Measurements from ENCODE around the gene NUDT1. TPM values are rescaled to one million over a fixed set of nuclear protein-coding genes. Genes with fewer than 3 reads are reported as not detected.

The NUDT1 gene
- total RNA-seq, 2 experiments from 2014 or later = 85.5 to 86.8 TPM

- ChIA-PET POLR2A (interaction anchor here (1.1 kb wide), 1 partner anchor 15 kb away, joined by 3 read pairs; no protein-coding TSS in a partner anchor), CTCF (no interaction called here)
These were observed 2.5 kb downstream of the NUDT1 start for GRCh38 chr7:2244404-2244995.

GRCh38 chr7:2245883-2246675, 4.1 kb downstream of the NUDT1 start:
- POLR2A ChIA-PET = no interaction called here
- CTCF ChIA-PET = no interaction called here

- ChIA-PET POLR2A (no interaction called here), CTCF (interaction anchor here (1.0 to 1.2 kb wide), 2 partner anchors 101 to 107 kb away, joined by 3 to 4 read pairs; partner anchors contain the start of gene EIF3B)
These were observed 5.3 kb downstream of the NUDT1 start for GRCh38 chr7:2247141-2247995.

GRCh38 chr7:2248984-2249694, 7.1 kb downstream of the NUDT1 start:
- CTCF ChIA-PET = interaction anchor here (0.6 to 1.2 kb wide), 4 partner anchors 27 to 262 kb away, joined by 3 to 5 read pairs (median 4); no protein-coding TSS in a partner anchor

GRCh38 chr7:2249744-2250323, 7.8 kb downstream of the NUDT1 start:
- ChIA-PET CTCF (no interaction called here), POLR2A (no interaction called here)

More at GRCh38 chr7:2248984-2249694, 7.1 kb downstream of the NUDT1 start:
- POLR2A ChIA-PET = no interaction called here

- CTCF ChIA-PET = no interaction called here
- POLR2A ChIA-PET = no interaction called here
These were observed 9.4 kb downstream of the NUDT1 start for GRCh38 chr7:2251381-2251780.

GRCh38 chr7:2251841-2252771, 10.1 kb downstream of the NUDT1 start:
- ChIA-PET POLR2A (no interaction called here), CTCF (no interaction called here)

- ChIA-PET CTCF (no interaction called here), POLR2A (no interaction called here)
These were observed 11.0 kb downstream of the NUDT1 start for GRCh38 chr7:2253021-2253420.

GRCh38 chr7:2253525-2254244, 11.7 kb downstream of the NUDT1 start:
- CTCF ChIA-PET = no interaction called here

GRCh38 chr7:2254429-2255144, 12.6 kb downstream of the NUDT1 start:
- POLR2A ChIA-PET = no interaction called here

More at GRCh38 chr7:2253525-2254244, 11.7 kb downstream of the NUDT1 start:
- POLR2A ChIA-PET = no interaction called here

GRCh38 chr7:2255145-2256139, 13.4 kb downstream of the NUDT1 start:
- ChIA-PET POLR2A (no interaction called here), CTCF (interaction anchor here (1.3 to 1.6 kb wide), 2 partner anchors 92 to 213 kb away, joined by 3 read pairs; no protein-coding TSS in a partner anchor)

More at GRCh38 chr7:2254429-2255144, 12.6 kb downstream of the NUDT1 start:
- CTCF ChIA-PET = interaction anchor here (1.3 kb wide), 1 partner anchor 214 kb away, joined by 3 read pairs; no protein-coding TSS in a partner anchor

GRCh38 chr7:2256306-2257045, 14.4 kb downstream of the NUDT1 start:
- CTCF ChIA-PET = interaction anchor here (1.6 kb wide), 1 partner anchor 91 kb away, joined by 3 read pairs; no protein-coding TSS in a partner anchor

GRCh38 chr7:2257046-2257551, 15.1 kb downstream of the NUDT1 start:
- ChIA-PET CTCF (no interaction called here), POLR2A (no interaction called here)

More at GRCh38 chr7:2256306-2257045, 14.4 kb downstream of the NUDT1 start:
- POLR2A ChIA-PET = no interaction called here

- CTCF ChIA-PET = no interaction called here
These were observed 15.6 kb downstream of the NUDT1 start for GRCh38 chr7:2257651-2258050.

More at GRCh38 chr7:2257651-2258050, 15.6 kb downstream of the NUDT1 start:
- POLR2A ChIA-PET = no interaction called here
